HG02759 (cell line): ENCODE data around the gene UBP1.
"Not testable (repeated sequence)": the region's sequence is repeated elsewhere in the genome, so short reads cannot be mapped to it uniquely, and the experiment has no call there.

Experiments used
- ATAC-seq: cut with Tn5 transposase; IDR thresholded peaks from one replicate; pipeline ENCODE4 v1.9.1; 2021; ENCODE audit warnings: mild to moderate bottlenecking, moderate library complexity; ENCODE audit not compliant: unreplicated experiment

UBP1 gene

GRCh38 chr3:33437556-33438283 is 2.5 kb downstream of the UBP1 start:
- no peak for ATAC-seq

GRCh38 chr3:33433843-33434242 is 6.4 kb downstream of the UBP1 start:
- no peak for ATAC-seq

GRCh38 chr3:33430571-33430970 is 9.6 kb downstream of the UBP1 start:
- ATAC-seq, result no peak

- no peak for ATAC-seq
Measured at GRCh38 chr3:33430061-33430460, 10.1 kb downstream of the UBP1 start.

GRCh38 chr3:33429306-33429705 is 10.9 kb downstream of the UBP1 start:
- not testable (repeated sequence) for ATAC-seq

- no peak for ATAC-seq
Measured at GRCh38 chr3:33428734-33429133, 11.5 kb downstream of the UBP1 start.

GRCh38 chr3:33426630-33427317 is 13.4 kb downstream of the UBP1 start:
- no peak for ATAC-seq

GRCh38 chr3:33426068-33426467 is 14.1 kb downstream of the UBP1 start:
- no peak for ATAC-seq

- ATAC-seq, result no peak
Measured at GRCh38 chr3:33425453-33425852, 14.8 kb downstream of the UBP1 start.

GRCh38 chr3:33424606-33425452 is 15.4 kb downstream of the UBP1 start:
- ATAC-seq, result no peak

GRCh38 chr3:33420966-33421365 is 19.2 kb downstream of the UBP1 start:
- no peak for ATAC-seq

- no peak for ATAC-seq
Measured at GRCh38 chr3:33419948-33420347, 20.3 kb downstream of the UBP1 start.

GRCh38 chr3:33417066-33417673 is 23.0 kb downstream of the UBP1 start:
- no peak for ATAC-seq

GRCh38 chr3:33410816-33411215 is 29.4 kb downstream of the UBP1 start:
- not testable (repeated sequence) for ATAC-seq

GRCh38 chr3:33403756-33404155 is 36.4 kb downstream of the UBP1 start:
- ATAC-seq, result no peak

GRCh38 chr3:33402936-33403335 is 37.3 kb downstream of the UBP1 start:
- no peak for ATAC-seq

GRCh38 chr3:33401781-33402180 is 38.4 kb downstream of the UBP1 start:
- no peak for ATAC-seq

- ATAC-seq, result no peak
Measured at GRCh38 chr3:33398410-33398809, 41.8 kb downstream of the UBP1 start.

- ATAC-seq, result no peak
Measured at GRCh38 chr3:33395900-33396299, 44.3 kb downstream of the UBP1 start.

- no peak for ATAC-seq
Measured at GRCh38 chr3:33394403-33395054, 45.7 kb downstream of the UBP1 start.

GRCh38 chr3:33392703-33393125 is 47.5 kb downstream of the UBP1 start:
- no peak for ATAC-seq
